ENCODE measurements around the gene INPP5J.

GRCh38 chr22:31080848-31081649 is 41.7 kb upstream of the INPP5J start, which contains the start of gene SMTN:
- TF ChIP-seq CTCF (IDR thresholded peaks at IDR 0.05) (no peak), POLR2A (IDR thresholded peaks at IDR 0.05) (peak; percentile 98)

Measured in testis (tissue), 2 donors.